ENCODE results near the gene OVAAL.

The OVAAL gene

DNA sequence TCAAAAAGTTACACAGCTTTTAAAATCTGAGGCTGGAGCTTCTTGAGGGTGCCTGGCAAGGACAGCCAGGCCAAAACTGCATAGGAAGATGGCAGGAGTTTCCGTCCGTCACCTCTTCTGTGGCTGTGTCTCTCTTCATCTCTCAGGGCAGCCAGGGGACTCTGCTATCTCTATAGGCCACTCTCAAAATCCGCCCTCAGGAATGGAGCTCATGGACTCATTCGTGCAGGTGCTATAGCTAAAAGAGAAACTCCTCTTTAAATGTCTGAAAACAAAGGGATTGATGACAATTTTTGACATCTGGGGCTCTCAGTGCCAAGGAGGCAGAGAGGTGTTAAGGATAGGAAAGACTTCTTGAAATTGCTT, 27.2 kb downstream of the OVAAL start:
- no peaks in the 10 kb centered on the region for H3K79me1 ChIP-seq (ENCODE audit: low read depth, low read length)
- no peak overlapping the region for H3K4me3 ChIP-seq (ENCODE audit: low read length in 2 of 2)
- no CpG with 5 or more reads among the region's 4 CpGs for WGBS, 2 donors (ENCODE audit: extremely low coverage in 2 of 2, insufficient read length in 2 of 2, insufficient replicate concordance in 1 of 2)
- H3K4ac ChIP-seq (ENCODE audit: low read length), result no peak overlapping the region
- H3K27ac ChIP-seq (replicated peaks; ENCODE audit: low read length), result no peak overlapping the region
- H2AFZ ChIP-seq (ENCODE audit: low read length), result peak overlapping the region; percentile 68
- H3K27me3 ChIP-seq (ENCODE audit: control insufficient read depth in 3 of 3, insufficient read depth in 3 of 3, low read depth in 1 of 3, low read length in 3 of 3), result no peaks in the 10 kb centered on the region
- H2BK12ac ChIP-seq (ENCODE audit: low read length), result no peak overlapping the region
- no peak overlapping the region for H4K8ac ChIP-seq (ENCODE audit: low read depth, low read length)
- DNase-seq (ENCODE audit: low spot score), result no peak
- no peak overlapping the region for H2BK120ac ChIP-seq (ENCODE audit: low read depth, low read length)
- H3K4me2 ChIP-seq (ENCODE audit: insufficient read depth, low read length, poor library complexity, severe bottlenecking), result no peak overlapping the region
- no peak overlapping the region for H3K9ac ChIP-seq (ENCODE audit: low read depth, low read length, poor library complexity)
- H2AK5ac ChIP-seq (ENCODE audit: low read depth, low read length), result no peak overlapping the region
- no peaks in the 10 kb centered on the region for H3K36me3 ChIP-seq (replicated peaks in 1 of 2; ENCODE audit: control insufficient read depth in 2 of 2, insufficient read depth in 2 of 2, low read length in 2 of 2)
- peaks cover 0 to 7% of the 10 kb centered on the region in 2 donors for H3K9me3 ChIP-seq (replicated peaks in 1 of 2; ENCODE audit: control insufficient read depth in 2 of 2, insufficient read depth in 1 of 2, low read depth in 1 of 2, low read length in 2 of 2)
- H3K18ac ChIP-seq (ENCODE audit: low read length), result no peak overlapping the region
- H3K4me1 ChIP-seq (ENCODE audit: control insufficient read depth in 2 of 2, insufficient read depth in 1 of 2, low read depth in 1 of 2, low read length in 2 of 2), result peaks cover 2 to 3% of the 10 kb centered on the region in 2 donors
- peak overlapping the region; percentile 10 for H2BK15ac ChIP-seq (ENCODE audit: low read length)
- H3K23ac ChIP-seq (ENCODE audit: low read depth, low read length, poor library complexity), result no peak overlapping the region
- no peak overlapping the region for H2BK5ac ChIP-seq (ENCODE audit: low read length)
- H3K14ac ChIP-seq (ENCODE audit: low read length), result no peak overlapping the region
- no peak overlapping the region for H4K91ac ChIP-seq (ENCODE audit: low read depth, low read length, poor library complexity)

DNA sequence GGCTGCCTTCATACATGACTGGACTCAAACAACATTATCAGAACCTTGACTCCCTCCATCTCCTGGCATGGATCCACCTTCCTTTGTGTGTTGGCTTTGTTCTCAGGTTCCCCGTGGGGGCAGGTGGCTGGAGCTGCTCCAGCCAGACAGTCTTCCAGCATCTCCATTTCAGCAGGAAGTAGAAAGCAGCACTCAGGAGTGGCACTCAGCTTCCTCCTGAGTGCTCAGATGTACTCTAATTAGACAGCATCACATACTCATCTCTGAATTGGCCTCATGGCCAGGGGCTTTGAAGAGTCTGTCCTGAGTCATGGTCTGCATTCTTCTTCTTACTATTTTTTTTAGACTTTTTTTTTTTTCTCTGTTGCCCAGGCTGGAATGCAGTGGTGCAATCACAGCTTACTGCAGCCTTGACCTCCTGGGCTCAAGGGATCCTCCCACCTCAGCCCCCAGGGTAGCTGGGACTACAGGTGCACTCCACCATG, 27.9 kb downstream of the OVAAL start:
- no peak for DNase-seq (ENCODE audit: low spot score)
- H2AK5ac ChIP-seq (ENCODE audit: low read depth, low read length), result no peak overlapping the region
- no peak overlapping the region for H3K4ac ChIP-seq (ENCODE audit: low read length)
- no peak overlapping the region for H2BK120ac ChIP-seq (ENCODE audit: low read depth, low read length)
- H4K8ac ChIP-seq (ENCODE audit: low read depth, low read length), result no peak overlapping the region
- no peak overlapping the region for H4K91ac ChIP-seq (ENCODE audit: low read depth, low read length, poor library complexity)
- no peak overlapping the region for H2BK15ac ChIP-seq (ENCODE audit: low read length)
- WGBS, 2 donors (ENCODE audit: extremely low coverage in 2 of 2, insufficient read length in 2 of 2, insufficient replicate concordance in 1 of 2), result no CpG with 5 or more reads among the region's 1 CpG
- H3K18ac ChIP-seq (ENCODE audit: low read length), result no peak overlapping the region
- no peak overlapping the region for H2BK12ac ChIP-seq (ENCODE audit: low read length)
- H3K27me3 ChIP-seq (ENCODE audit: control insufficient read depth in 3 of 3, insufficient read depth in 3 of 3, low read depth in 1 of 3, low read length in 3 of 3), result no peaks in the 10 kb centered on the region
- H3K23ac ChIP-seq (ENCODE audit: low read depth, low read length, poor library complexity), result no peak overlapping the region
- H3K4me2 ChIP-seq (ENCODE audit: insufficient read depth, low read length, poor library complexity, severe bottlenecking), result no peak overlapping the region
- H3K27ac ChIP-seq (replicated peaks; ENCODE audit: low read length), result no peak overlapping the region
- H2BK5ac ChIP-seq (ENCODE audit: low read length), result no peak overlapping the region
- H3K36me3 ChIP-seq (replicated peaks in 1 of 2; ENCODE audit: control insufficient read depth in 2 of 2, insufficient read depth in 2 of 2, low read length in 2 of 2), result no peaks in the 10 kb centered on the region
- H3K9ac ChIP-seq (ENCODE audit: low read depth, low read length, poor library complexity), result no peak overlapping the region
- H3K4me3 ChIP-seq (ENCODE audit: low read length in 2 of 2), result no peak overlapping the region
- peaks cover 2 to 3% of the 10 kb centered on the region in 2 donors for H3K4me1 ChIP-seq (ENCODE audit: control insufficient read depth in 2 of 2, insufficient read depth in 1 of 2, low read depth in 1 of 2, low read length in 2 of 2)
- H3K9me3 ChIP-seq (replicated peaks in 1 of 2; ENCODE audit: control insufficient read depth in 2 of 2, insufficient read depth in 1 of 2, low read depth in 1 of 2, low read length in 2 of 2), result peaks cover 0 to 7% of the 10 kb centered on the region in 2 donors
- H3K79me1 ChIP-seq (ENCODE audit: low read depth, low read length), result no peaks in the 10 kb centered on the region
- no peak overlapping the region for H2AFZ ChIP-seq (ENCODE audit: low read length)
- no peak overlapping the region for H3K14ac ChIP-seq (ENCODE audit: low read length)

DNA sequence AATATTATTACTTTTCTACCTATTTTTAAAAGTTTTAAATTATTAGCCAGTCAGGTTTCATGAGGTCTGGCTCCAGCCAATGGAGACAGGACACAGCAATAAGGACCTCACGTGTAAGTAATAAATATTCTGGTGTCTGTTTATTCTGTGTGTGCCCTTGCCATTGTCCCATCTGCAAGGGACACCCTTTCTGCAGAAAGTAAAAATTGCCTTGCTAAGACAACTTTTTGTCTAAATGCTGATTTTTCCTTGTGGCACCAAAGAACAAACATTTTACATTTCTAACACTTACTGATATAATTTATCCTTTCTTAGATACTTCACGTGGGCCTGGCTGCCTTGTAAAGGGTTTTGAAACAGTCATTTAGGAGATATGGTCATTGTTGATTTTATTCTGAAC, 29.4 kb downstream of the OVAAL start:
- Histone ChIP-seq H3K79me1 (ENCODE audit: low read depth, low read length) (no peaks in the 10 kb centered on the region), H2AK5ac (ENCODE audit: low read depth, low read length) (no peak overlapping the region), H3K18ac (ENCODE audit: low read length) (no peak overlapping the region), H3K23ac (ENCODE audit: low read depth, low read length, poor library complexity) (no peak overlapping the region), H3K4me1 (ENCODE audit: control insufficient read depth in 2 of 2, insufficient read depth in 1 of 2, low read depth in 1 of 2, low read length in 2 of 2) (peaks cover 2 to 6% of the 10 kb centered on the region in 2 donors), H2AFZ (ENCODE audit: low read length) (no peak overlapping the region), H3K14ac (ENCODE audit: low read length) (no peak overlapping the region), H3K27me3 (ENCODE audit: control insufficient read depth in 3 of 3, insufficient read depth in 3 of 3, low read depth in 1 of 3, low read length in 3 of 3) (no peaks in the 10 kb centered on the region), H3K27ac (replicated peaks; ENCODE audit: low read length) (no peak overlapping the region), H2BK5ac (ENCODE audit: low read length) (no peak overlapping the region), H3K4me3 (ENCODE audit: low read length in 2 of 2) (no peak overlapping the region), H2BK15ac (ENCODE audit: low read length) (no peak overlapping the region), H2BK12ac (ENCODE audit: low read length) (no peak overlapping the region), H3K4ac (ENCODE audit: low read length) (no peak overlapping the region), H4K91ac (ENCODE audit: low read depth, low read length, poor library complexity) (no peak overlapping the region), H3K9ac (ENCODE audit: low read depth, low read length, poor library complexity) (no peak overlapping the region), H2BK120ac (ENCODE audit: low read depth, low read length) (no peak overlapping the region), H3K36me3 (replicated peaks in 1 of 2; ENCODE audit: control insufficient read depth in 2 of 2, insufficient read depth in 2 of 2, low read length in 2 of 2) (no peaks in the 10 kb centered on the region), H3K9me3 (replicated peaks in 1 of 2; ENCODE audit: control insufficient read depth in 2 of 2, insufficient read depth in 1 of 2, low read depth in 1 of 2, low read length in 2 of 2) (peaks cover 0 to 7% of the 10 kb centered on the region in 2 donors), H3K4me2 (ENCODE audit: insufficient read depth, low read length, poor library complexity, severe bottlenecking) (no peak overlapping the region), H4K8ac (ENCODE audit: low read depth, low read length) (no peak overlapping the region)
- WGBS, 2 donors (ENCODE audit: extremely low coverage in 2 of 2, insufficient read length in 2 of 2, insufficient replicate concordance in 1 of 2), result no CpG with 5 or more reads among the region's 2 CpGs
- no peak for DNase-seq (ENCODE audit: low spot score)

DNA sequence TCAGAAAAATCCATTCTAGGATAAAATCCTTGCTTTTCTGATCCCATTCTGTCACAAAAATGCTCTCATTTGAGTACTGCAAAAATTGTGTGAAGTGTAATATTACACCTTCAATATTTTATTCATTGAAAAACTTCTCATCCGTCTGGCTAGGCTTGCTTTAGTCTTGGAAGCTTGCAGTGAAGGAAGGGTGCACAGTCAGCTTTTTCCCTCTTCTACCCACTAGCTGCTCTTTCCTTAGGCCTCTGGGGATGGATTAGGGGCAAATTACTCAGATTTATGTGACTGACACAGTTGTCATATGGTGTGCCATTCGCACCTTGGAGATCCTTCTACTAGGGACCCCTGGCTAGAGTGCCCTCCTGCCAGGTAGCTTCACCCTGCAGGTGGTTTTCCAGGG, 32.1 kb downstream of the OVAAL start:
- Histone ChIP-seq H3K14ac (ENCODE audit: low read length) (no peak overlapping the region), H2BK5ac (ENCODE audit: low read length) (no peak overlapping the region), H3K4me2 (ENCODE audit: insufficient read depth, low read length, poor library complexity, severe bottlenecking) (no peak overlapping the region), H3K23ac (ENCODE audit: low read depth, low read length, poor library complexity) (no peak overlapping the region), H3K79me1 (ENCODE audit: low read depth, low read length) (no peaks in the 10 kb centered on the region), H2BK12ac (ENCODE audit: low read length) (no peak overlapping the region), H2AFZ (ENCODE audit: low read length) (no peak overlapping the region), H3K4ac (ENCODE audit: low read length) (no peak overlapping the region), H2AK5ac (ENCODE audit: low read depth, low read length) (no peak overlapping the region), H3K36me3 (replicated peaks in 1 of 2; ENCODE audit: control insufficient read depth in 2 of 2, insufficient read depth in 2 of 2, low read length in 2 of 2) (no peaks in the 10 kb centered on the region), H3K27me3 (ENCODE audit: control insufficient read depth in 3 of 3, insufficient read depth in 3 of 3, low read depth in 1 of 3, low read length in 3 of 3) (no peaks in the 10 kb centered on the region), H2BK120ac (ENCODE audit: low read depth, low read length) (no peak overlapping the region), H3K9ac (ENCODE audit: low read depth, low read length, poor library complexity) (no peak overlapping the region), H3K4me1 (ENCODE audit: control insufficient read depth in 2 of 2, insufficient read depth in 1 of 2, low read depth in 1 of 2, low read length in 2 of 2) (peaks cover 12 to 17% of the 10 kb centered on the region in 2 donors), H3K4me3 (ENCODE audit: low read length in 2 of 2) (no peak overlapping the region), H2BK15ac (ENCODE audit: low read length) (no peak overlapping the region), H4K91ac (ENCODE audit: low read depth, low read length, poor library complexity) (no peak overlapping the region), H3K18ac (ENCODE audit: low read length) (no peak overlapping the region), H4K8ac (ENCODE audit: low read depth, low read length) (no peak overlapping the region), H3K27ac (replicated peaks; ENCODE audit: low read length) (no peak overlapping the region), H3K9me3 (replicated peaks in 1 of 2; ENCODE audit: control insufficient read depth in 2 of 2, insufficient read depth in 1 of 2, low read depth in 1 of 2, low read length in 2 of 2) (peaks cover 0 to 7% of the 10 kb centered on the region in 2 donors)
- DNase-seq (ENCODE audit: low spot score), result no peak
- WGBS, 2 donors (ENCODE audit: extremely low coverage in 2 of 2, insufficient read length in 2 of 2, insufficient replicate concordance in 1 of 2), result no CpG with 5 or more reads among the region's 2 CpGs

Data from neuronal stem cell (in vitro differentiated cells).